Measurements from ENCODE around the gene S100A5.
A peak's percentile ranks its signal among the peaks of the same experiment; 100 is the strongest.
"Not testable (repeated sequence)": the region's sequence is repeated elsewhere in the genome, so short reads cannot be mapped to it uniquely, and the experiment has no call there.

The S100A5 gene, protein sequence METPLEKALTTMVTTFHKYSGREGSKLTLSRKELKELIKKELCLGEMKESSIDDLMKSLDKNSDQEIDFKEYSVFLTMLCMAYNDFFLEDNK

DNA sequence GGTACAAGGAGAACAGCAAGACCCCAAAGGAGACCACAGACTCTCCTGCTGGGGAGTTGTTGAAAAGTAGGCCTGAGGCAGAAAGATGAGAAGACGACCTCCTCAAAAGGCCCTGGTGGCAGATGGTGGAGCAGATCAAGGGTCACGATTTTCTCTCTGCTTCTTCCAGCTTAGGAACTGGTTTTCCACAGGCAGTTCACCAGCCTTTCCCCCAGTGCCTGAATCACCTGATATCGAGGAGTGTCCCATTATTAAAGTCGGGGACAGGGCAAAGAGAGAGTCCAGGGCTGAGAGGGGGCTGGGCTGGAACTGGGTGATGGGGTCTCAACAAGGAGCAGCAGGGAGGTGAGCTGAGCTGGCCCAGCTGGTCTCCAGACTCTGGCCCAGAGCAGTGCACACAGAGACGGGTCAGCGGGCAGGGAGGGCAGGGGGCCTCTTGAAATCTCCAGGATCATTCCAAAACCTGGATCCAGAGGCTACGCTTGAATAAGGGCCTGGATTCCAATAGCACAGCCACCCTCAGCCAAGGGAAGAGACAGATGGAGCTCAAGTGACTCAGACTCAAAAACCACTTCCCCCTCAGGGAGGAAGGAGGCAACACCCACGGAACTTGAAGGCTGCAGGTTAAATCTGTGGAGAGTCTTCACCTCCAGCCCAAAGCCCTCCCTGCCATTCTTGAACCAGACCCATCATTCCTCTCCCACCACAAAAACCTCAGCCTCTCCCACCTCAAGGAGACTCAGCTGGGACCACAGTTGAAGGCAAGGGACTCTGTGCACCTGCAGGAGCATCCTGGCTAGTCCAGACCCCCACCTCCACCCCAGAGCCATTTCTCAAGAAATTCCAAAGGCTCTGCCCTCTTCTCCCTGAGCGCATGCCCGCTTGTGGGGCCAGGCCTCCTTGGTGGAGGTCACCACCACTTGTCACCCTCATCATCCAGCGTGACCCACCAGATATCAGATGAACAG lies at the start of gene S100A5:
Gene S100A5, minus strand, starts transcription at position 541 of the 968 bp plus-strand sequence. CDS start 743 bp downstream, outside the sequence.
- DNase-seq = peak; percentile 70

GRCh38 chr1:153588482-153588881 lies 47.7 kb upstream of the S100A5 start:
- no peak for DNase-seq

DNA sequence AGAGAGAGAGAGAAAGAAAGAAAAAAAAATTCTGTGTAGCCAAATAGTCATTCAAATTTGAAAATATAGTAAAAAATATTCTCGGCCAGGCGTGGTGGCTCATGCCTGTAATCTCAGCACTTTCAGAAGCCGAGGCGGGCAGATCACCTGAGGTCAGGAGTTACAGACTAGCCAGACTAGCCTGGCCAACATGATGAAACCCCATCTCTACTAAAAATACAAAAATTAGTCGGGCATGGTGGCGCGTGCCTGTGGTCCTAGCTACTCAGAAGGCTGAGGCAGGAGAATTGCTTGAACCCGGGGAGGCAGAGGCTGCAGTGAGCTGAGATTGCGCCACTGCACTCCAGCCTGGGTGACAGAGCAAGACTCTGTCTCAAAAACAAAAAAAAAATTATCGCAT lies 47.3 kb upstream of the S100A5 start:
- DNase-seq = not testable (repeated sequence)

GRCh38 chr1:153587314-153587713 lies 46.6 kb upstream of the S100A5 start:
- DNase-seq = no peak

DNA sequence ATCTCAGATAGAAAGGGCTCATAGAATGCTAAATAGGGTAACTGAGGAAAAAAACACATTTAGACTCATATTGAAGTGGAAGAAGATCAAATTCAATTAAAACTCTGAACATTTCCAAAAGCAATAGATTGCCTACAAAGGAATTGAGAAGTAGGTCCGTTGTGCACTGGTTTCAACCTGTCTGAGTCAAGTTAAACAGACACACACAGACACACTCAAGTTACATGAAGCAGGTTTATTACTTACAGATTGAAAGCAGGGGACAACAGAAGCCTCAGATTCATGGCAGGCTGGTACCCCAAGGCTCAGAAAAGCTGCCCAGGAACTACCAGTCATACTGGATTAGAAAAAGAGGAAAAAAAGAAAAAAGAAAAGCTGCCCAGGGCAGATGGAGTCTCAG lies 45.6 kb upstream of the S100A5 start:
- DNase-seq = no peak

GRCh38 chr1:153585006-153585405 lies 44.3 kb upstream of the S100A5 start:
- DNase-seq = no peak

- DNase-seq = no peak
Measured at GRCh38 chr1:153583976-153584375, 43.2 kb upstream of the S100A5 start.

- not testable (repeated sequence) for DNase-seq
Measured at GRCh38 chr1:153583514-153583913, 42.8 kb upstream of the S100A5 start.

GRCh38 chr1:153582836-153583235 lies 42.1 kb upstream of the S100A5 start:
- DNase-seq = not testable (repeated sequence)

GRCh38 chr1:153578936-153579335 lies 38.2 kb upstream of the S100A5 start:
- DNase-seq = no peak

- no peak for DNase-seq
Measured at GRCh38 chr1:153578490-153578889, 37.8 kb upstream of the S100A5 start.

DNA sequence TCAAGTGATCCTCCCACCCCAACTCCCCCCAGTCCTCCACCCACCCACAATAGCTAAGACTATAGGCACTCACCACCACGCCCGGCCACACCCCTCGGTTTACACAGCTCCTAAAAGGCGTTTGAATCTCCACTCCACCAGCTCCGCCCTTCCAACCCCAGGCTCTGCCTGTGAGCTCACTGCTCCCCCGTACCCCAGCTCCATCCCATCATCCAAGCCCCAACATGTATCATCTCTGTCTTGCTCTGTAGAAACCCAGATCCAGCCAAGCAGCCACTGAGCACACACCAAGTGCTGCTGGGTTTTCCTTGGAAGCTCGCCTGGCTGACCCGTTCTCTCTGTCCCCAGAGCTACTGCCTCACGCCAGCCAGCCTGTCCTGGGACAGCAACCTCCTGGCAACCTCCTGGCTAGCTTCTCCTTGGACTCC lies 36.9 kb upstream of the S100A5 start:
- DNase-seq = no peak

DNA sequence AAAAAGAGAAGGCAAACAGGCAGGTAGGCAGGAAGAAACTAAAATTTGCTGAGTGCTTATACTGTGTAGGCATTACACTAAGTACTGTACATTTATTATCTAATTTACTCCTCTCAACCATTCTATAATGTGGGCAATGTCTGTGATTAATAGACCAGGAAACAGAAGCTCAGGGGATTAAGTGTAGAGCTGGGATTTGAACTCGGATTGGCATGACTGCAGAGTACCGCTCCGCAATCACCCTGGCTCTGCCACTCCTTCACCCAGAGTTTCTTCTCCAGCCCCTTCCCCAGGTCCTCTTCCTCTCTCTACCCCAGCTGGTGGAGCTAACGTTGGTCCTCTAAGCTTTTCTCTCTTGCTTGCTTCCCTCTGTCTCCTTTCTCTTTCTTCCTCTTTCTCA lies 36.4 kb upstream of the S100A5 start:
- no peak for DNase-seq

- not testable (repeated sequence) for DNase-seq
Measured at GRCh38 chr1:153575497-153575896, 34.8 kb upstream of the S100A5 start.

DNA sequence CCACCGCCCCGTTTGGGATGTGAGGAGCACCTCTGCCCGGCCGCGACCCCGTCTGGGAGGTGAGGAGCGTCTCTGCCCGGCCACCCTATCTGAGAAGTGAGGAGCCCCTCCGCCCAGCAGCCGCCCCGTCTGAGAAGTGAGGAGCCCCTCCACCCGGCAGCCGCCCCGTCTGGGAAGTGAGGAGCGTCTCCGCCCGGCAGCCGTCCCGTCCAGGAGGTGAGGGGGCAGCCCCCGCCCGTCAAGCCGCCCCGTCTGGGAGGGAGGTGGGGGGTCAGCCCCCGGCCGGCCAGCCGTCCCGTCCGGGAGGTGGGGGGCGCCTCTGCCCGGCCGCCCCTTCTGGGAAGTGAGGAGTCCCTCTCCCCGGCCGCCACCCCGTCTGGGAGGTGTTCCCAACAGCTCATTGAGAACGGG lies 34.4 kb upstream of the S100A5 start:
- not testable (repeated sequence) for DNase-seq

DNA sequence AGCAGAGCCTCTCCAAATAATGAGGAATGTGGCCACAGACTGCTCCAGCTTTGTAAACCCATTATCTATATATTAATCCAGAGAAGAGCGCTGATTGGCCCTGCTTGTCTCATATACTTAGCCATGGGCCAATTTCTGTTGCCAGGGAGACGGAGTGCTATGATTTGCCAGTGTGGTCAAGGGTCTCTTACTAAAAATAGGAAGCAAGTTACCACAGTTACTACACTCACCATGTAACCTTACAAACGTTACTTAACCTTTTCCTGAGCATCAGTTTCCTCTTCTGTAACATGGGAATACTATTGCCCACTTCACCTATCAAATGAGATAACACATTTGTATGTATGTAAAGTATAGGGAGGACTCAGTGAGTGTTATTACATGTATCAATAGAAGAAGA lies 32.6 kb upstream of the S100A5 start:
- DNase-seq = no peak

GRCh38 chr1:153572569-153573015 lies 31.9 kb upstream of the S100A5 start:
- DNase-seq = peak; percentile 77

- DNase-seq = no peak
Measured at GRCh38 chr1:153571706-153572105, 31.0 kb upstream of the S100A5 start.

DNA sequence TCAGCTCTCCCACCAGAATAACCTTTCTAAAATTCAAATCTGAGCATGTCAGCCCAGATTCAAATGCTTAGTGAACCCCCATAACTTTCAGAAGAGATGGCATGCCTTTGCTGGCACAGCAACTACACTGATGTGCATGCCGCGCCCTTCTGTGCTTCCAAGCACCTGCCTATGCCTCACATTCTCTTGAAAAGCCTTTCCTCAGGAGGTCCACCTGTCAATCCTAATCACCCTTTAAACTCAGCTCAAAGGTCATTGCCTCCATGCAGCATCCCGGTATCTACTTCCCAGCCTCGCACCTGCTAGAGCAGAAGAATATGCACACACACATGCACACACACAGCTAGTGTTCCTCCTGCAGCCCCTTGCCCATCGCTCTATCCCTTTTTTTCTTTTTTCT lies 30.1 kb upstream of the S100A5 start:
- DNase-seq = no peak

GRCh38 chr1:153569465-153569864 lies 28.7 kb upstream of the S100A5 start:
- DNase-seq = no peak

- peak; percentile 93 for DNase-seq
Measured at GRCh38 chr1:153568367-153569099, 27.8 kb upstream of the S100A5 start.

GRCh38 chr1:153567621-153568366 lies 27.1 kb upstream of the S100A5 start:
- DNase-seq = no peak

Measured in OCI-M1 (cell line).